T-helper 2 cell (primary cell): ENCODE measurements around the gene FAT1.

Source experiments
- DNase-seq, 5 experiments: peaks; one replicate each; pipeline versions ENCODE4 v3.0.0 to v3.0.0-alpha.2; 2012 to 2022

Gene FAT1

DNA sequence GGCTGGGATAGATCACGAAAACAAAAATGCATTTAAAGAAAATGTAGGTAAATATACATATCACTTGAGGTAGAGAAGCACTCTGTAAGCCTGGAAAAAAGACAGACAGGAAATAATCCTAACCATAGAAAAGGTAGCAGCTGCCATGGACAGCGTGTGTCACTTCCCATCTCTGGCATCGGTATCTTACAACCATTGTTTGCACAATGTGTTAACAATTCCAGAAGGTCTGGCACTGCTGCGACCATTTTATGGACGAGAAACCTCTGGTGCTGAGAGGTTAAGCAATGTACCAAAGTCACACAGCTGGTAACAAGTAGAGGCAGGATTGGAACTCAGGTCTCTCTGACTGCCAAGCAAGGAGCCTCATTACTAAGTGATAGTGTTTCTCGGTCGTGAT lies 166.6 kb downstream of the FAT1 start:
- DNase-seq, result no peak

DNA sequence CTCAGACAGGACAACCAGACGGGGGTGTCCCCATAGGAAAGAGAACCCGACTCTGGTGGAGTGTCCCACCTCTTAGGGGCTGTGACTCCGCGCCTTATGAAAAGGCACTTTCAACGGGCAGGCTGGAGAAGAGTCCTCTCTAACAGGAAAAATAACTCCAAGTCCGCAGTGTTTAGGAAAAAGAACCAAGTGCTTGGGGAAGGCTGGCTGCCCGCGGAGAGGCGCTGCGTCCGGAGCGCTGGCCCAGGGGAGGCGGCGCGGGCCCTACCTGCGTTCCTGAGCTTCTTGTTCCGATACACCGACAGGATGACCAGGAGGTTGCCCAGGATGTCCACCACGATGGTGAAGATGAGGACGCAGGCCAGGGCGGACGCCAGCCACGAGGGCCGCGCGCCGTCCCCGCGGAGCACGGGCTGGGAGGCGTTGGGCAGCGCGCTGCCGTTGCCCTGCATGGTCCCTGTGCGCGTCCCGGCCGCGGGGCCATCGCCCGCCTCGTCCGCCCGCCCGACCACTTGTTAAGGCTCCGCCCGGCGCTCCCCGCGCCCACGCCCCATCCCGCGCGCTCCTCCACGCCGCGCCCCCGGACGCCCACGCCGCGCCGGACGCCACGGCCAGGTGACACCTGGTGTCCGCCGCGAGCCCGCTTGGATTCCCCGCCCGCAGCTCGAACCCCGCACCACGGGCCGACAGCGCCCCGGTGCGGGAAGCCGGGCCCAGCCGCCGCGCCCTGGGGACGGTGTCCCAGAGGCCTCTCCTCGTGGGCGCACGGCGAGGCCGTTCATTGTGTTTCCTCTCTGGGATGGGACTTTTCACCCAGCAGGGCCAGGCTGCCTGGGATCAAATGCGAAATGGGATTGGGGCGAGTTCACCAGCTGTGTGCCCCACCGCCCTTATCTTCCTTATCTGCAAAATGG lies 168.5 kb downstream of the FAT1 start, which contains the start of gene MTNR1A:
TSS of gene MTNR1A (minus strand) at position 654 of the 914 bp plus-strand sequence. CDS start at position 452, 202 bp downstream.
- no peak for DNase-seq

DNA sequence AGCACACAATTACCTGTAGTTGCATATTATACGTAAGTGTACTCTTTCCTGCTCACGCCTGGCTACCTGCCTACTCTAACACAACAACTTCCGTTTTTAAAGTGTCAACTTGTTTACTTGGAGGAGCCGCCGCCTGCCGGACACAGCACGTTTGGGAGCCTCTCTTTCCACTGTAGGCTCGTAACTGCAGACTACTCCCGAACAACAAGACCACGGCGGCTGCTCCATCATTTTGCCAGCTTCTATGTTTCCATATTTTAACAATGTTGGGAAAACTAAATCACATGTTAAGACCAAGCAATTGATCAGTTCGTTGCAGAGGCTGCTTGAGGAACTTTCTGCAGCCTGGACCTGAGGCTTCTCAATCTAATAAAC lies 169.1 kb downstream of the FAT1 start:
- DNase-seq, result peak in 1 of 5 experiments; percentile 3

DNA sequence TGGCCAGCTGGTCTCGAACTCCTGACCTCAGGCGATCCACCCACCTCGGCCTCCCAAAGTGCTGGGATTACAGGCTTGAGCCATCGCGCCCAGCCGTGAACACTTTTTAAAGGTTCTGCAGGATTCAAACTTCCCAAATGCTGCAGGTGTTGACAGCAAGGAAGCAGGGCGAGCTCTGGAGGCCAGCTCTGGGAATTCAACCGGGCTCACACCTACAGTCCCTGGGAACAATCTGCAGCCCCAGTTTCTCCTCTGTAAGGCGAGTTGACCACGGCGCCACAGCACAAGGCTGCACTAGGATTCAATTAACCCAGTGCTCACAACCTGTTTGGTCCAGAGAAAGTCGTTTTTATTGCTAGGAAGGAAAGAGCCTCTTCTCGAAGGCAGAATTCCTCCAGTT lies 169.9 kb downstream of the FAT1 start:
- no peak for DNase-seq

DNA sequence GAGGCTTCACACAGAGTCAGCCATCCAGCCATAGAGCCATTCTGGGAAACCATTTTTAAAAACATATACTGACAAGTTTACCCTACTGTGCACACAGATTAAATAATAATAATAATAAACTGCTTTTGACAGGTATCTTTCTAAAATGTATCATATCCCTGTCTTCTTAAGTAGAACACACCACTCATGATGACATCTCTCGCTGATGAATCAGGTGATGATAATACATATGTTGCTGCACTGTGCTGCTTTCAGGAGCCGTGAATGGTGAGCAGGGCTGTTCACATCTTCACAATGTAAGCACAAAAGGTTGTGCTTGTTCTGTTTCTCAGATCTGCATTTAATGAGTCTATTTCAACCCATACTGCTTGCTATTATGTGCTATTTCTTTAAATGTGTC lies 171.8 kb downstream of the FAT1 start:
- DNase-seq, result no peak

DNA sequence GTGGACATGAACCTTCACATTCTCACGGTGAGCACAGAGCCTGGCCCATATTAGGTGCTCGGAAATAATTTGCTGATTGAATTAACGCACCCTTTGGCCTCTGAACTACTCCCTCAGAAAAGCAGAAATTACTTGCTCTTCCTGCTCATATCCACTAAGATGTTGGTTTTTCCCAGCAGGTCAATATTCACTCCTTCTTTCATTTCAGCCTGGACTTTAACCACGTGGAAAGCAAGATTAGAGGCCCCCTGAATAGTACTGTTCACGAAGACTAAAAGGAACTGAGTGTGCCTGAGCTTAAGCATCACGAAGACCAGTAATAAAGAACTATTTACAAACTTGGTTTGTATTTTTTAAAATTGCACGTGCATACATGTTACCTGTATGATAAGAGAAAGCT lies 178.2 kb downstream of the FAT1 start:
- DNase-seq, result no peak

DNA sequence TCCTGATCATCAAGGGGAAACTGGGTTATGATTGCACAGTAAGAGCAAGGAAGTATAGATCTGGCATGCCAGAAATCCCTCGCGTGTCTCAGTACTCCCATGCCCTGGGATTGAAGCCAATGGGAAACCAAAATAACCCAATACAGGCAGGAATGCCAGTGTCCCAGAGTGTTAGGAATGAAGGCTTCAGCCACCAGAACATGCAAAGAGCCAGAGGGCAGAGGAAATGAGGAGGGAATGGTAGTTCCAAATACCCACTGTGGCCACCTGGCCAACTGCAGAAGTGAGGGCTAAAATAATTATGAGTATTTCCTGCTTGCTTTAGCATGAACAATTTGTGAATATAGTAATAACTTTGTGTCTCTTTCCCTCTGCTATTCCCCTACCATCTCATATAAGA lies 180.4 kb downstream of the FAT1 start:
- no peak for DNase-seq

DNA sequence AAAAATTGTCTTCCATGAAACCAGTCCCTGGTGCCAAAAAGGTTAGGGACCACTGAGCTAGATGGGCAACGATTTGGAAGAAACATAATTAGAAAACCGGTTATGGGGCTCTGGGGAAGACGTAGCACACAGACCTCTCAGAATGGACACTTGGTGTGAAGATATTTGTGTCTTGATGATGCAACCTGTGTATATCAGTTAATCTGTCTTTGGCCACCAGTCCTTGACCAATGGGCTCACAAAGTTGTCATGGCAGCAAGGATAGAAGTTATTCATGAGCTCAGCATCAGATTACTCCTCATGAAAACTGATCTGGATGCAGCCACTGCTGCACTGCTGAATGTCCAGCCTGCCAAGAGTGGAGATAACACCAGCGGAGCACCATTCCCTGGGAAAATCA lies 181.9 kb downstream of the FAT1 start:
- DNase-seq, result no peak

DNA sequence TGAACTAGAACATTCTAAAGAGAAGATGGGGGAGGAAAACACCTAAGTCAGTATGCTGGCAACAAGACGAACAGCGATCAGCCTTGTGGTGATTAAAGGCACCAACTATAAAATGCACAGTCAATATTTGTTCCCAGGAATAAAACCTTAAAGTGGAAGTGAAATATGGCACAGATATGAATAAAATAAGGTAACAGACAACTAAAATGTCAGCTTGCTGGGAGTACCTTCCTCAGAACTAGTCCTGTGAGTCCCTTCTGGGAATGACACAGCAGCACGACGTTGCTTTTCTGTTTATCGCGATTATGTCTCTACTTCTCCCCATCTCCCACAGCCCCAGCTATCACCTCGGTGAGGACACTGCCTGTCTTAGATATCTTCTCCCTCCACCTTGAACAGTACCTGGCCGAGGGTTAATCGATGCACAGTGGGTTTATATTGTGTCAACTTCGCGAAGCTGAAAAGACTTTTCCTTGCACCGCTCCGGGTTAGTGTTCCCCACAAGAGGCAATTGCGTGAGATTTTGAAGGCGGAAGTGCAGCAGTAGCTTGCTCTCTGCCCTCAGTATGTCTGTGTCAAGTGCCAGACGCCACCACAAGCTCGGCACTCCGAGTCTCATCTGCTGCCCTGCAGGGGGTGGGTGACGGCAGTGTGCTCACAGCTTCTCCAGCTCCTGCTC lies 185.7 kb downstream of the FAT1 start:
- no peak for DNase-seq
